ENCODE measurements around the gene UVRAG.
"Not testable (repeated sequence)": the region's sequence is repeated elsewhere in the genome, so short reads cannot be mapped to it uniquely, and the experiment has no call there.

Gene UVRAG

GRCh38 chr11:75969626-75970308 lies 154.8 kb downstream of the UVRAG start:
- no peak for DNase-seq (ENCODE audit: extremely low read depth, insufficient read length)
- Histone ChIP-seq H3K27me3 (replicated peaks; ENCODE audit: control insufficient read depth, insufficient read depth, low read length) (no peaks in the 10 kb centered on the region), H3K36me3 (ENCODE audit: control insufficient read depth, insufficient read depth, low read length) (no peaks in the 10 kb centered on the region), H3K4me3 (replicated peaks; ENCODE audit: low read depth, low read length) (no peak overlapping the region)
- TF ChIP-seq, protein P1, sequence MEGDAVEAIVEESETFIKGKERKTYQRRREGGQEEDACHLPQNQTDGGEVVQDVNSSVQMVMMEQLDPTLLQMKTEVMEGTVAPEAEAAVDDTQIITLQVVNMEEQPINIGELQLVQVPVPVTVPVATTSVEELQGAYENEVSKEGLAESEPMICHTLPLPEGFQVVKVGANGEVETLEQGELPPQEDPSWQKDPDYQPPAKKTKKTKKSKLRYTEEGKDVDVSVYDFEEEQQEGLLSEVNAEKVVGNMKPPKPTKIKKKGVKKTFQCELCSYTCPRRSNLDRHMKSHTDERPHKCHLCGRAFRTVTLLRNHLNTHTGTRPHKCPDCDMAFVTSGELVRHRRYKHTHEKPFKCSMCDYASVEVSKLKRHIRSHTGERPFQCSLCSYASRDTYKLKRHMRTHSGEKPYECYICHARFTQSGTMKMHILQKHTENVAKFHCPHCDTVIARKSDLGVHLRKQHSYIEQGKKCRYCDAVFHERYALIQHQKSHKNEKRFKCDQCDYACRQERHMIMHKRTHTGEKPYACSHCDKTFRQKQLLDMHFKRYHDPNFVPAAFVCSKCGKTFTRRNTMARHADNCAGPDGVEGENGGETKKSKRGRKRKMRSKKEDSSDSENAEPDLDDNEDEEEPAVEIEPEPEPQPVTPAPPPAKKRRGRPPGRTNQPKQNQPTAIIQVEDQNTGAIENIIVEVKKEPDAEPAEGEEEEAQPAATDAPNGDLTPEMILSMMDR (IDR thresholded peaks at IDR 0.05; ENCODE audit: insufficient read depth, low read length, poor library complexity, severe bottlenecking), result no peak

DNA sequence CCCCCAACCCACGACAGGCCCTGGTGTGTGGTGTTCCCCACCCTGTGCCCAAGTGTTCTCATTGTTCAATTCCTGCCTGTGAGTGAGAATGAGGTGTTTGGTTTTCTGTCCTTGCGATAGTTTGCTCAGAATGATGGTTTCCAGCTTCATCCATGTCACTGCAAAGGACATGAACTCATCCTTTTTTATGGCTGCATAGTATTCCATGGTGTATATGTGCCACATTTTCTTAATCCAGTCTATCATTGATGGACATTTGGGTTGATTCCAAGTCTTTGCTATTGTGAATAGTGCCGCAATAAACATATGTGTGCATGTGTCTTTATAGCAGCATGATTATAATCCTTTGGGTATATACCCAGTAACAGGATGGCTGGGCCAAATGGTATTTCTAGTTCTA lies 158.7 kb downstream of the UVRAG start:
- not testable (repeated sequence) for H3K4me3 ChIP-seq (replicated peaks; ENCODE audit: low read depth, low read length); DNase-seq (ENCODE audit: extremely low read depth, insufficient read length); H3K27me3 ChIP-seq (replicated peaks; ENCODE audit: control insufficient read depth, insufficient read depth, low read length); H3K36me3 ChIP-seq (ENCODE audit: control insufficient read depth, insufficient read depth, low read length)

GRCh38 chr11:75979075-75979474 lies 164.1 kb downstream of the UVRAG start:
- DNase-seq (ENCODE audit: extremely low read depth, insufficient read length); H3K27me3 ChIP-seq (replicated peaks; ENCODE audit: control insufficient read depth, insufficient read depth, low read length); H3K36me3 ChIP-seq (ENCODE audit: control insufficient read depth, insufficient read depth, low read length); H3K4me3 ChIP-seq (replicated peaks; ENCODE audit: low read depth, low read length): not testable (repeated sequence)

- not testable (repeated sequence) for H3K27me3 ChIP-seq (replicated peaks; ENCODE audit: control insufficient read depth, insufficient read depth, low read length); H3K4me3 ChIP-seq (replicated peaks; ENCODE audit: low read depth, low read length); DNase-seq (ENCODE audit: extremely low read depth, insufficient read length); H3K36me3 ChIP-seq (ENCODE audit: control insufficient read depth, insufficient read depth, low read length)
These were observed 164.5 kb downstream of the UVRAG start for GRCh38 chr11:75979479-75980027.

- no peaks in the 10 kb centered on the region for H3K27me3 ChIP-seq (replicated peaks; ENCODE audit: control insufficient read depth, insufficient read depth, low read length)
- H3K4me3 ChIP-seq (replicated peaks; ENCODE audit: low read depth, low read length), result no peak overlapping the region
- DNase-seq (ENCODE audit: extremely low read depth, insufficient read length), result no peak
- H3K36me3 ChIP-seq (ENCODE audit: control insufficient read depth, insufficient read depth, low read length), result peaks cover 1% of the 10 kb centered on the region
- TF ChIP-seq, protein P1 (IDR thresholded peaks at IDR 0.05; ENCODE audit: insufficient read depth, low read length, poor library complexity, severe bottlenecking), result no peak
These were observed 165.0 kb downstream of the UVRAG start for GRCh38 chr11:75980031-75980430.

- TF ChIP-seq, protein P1 (IDR thresholded peaks at IDR 0.05; ENCODE audit: insufficient read depth, low read length, poor library complexity, severe bottlenecking), result no peak
- Histone ChIP-seq H3K4me3 (replicated peaks; ENCODE audit: low read depth, low read length) (no peak overlapping the region), H3K27me3 (replicated peaks; ENCODE audit: control insufficient read depth, insufficient read depth, low read length) (no peaks in the 10 kb centered on the region), H3K36me3 (ENCODE audit: control insufficient read depth, insufficient read depth, low read length) (peaks cover 1% of the 10 kb centered on the region)
- DNase-seq (ENCODE audit: extremely low read depth, insufficient read length), result no peak
These were observed 166.5 kb downstream of the UVRAG start for GRCh38 chr11:75981546-75981945.

GRCh38 chr11:75982309-75982708 lies 167.3 kb downstream of the UVRAG start:
- Histone ChIP-seq H3K36me3 (ENCODE audit: control insufficient read depth, insufficient read depth, low read length) (peaks cover 1% of the 10 kb centered on the region), H3K27me3 (replicated peaks; ENCODE audit: control insufficient read depth, insufficient read depth, low read length) (no peaks in the 10 kb centered on the region), H3K4me3 (replicated peaks; ENCODE audit: low read depth, low read length) (no peak overlapping the region)
- no peak for DNase-seq (ENCODE audit: extremely low read depth, insufficient read length)
- TF ChIP-seq, protein P1 (IDR thresholded peaks at IDR 0.05; ENCODE audit: insufficient read depth, low read length, poor library complexity, severe bottlenecking), result no peak
